Measurements from ENCODE around the gene COL23A1.

DNA sequence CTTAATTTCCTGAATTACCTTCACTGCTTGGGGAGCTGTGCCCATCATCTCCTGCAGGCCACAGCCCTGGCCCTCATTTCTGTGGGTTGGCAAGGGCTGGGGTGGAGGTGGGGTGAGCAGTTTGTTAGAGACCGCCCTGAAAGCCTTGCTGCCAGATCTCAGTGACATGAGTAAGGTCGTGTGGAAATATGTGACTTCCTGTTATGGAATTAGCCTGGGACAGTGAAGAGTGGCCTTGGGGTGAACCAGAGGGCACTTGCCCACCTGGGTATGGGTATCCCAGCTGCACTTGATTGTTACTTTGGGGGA, 388.3 kb downstream of the COL23A1 start:
- TF ChIP-seq, protein P1, sequence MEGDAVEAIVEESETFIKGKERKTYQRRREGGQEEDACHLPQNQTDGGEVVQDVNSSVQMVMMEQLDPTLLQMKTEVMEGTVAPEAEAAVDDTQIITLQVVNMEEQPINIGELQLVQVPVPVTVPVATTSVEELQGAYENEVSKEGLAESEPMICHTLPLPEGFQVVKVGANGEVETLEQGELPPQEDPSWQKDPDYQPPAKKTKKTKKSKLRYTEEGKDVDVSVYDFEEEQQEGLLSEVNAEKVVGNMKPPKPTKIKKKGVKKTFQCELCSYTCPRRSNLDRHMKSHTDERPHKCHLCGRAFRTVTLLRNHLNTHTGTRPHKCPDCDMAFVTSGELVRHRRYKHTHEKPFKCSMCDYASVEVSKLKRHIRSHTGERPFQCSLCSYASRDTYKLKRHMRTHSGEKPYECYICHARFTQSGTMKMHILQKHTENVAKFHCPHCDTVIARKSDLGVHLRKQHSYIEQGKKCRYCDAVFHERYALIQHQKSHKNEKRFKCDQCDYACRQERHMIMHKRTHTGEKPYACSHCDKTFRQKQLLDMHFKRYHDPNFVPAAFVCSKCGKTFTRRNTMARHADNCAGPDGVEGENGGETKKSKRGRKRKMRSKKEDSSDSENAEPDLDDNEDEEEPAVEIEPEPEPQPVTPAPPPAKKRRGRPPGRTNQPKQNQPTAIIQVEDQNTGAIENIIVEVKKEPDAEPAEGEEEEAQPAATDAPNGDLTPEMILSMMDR (optimal IDR thresholded peaks at IDR 0.05 in 1 of 3, IDR thresholded peaks at IDR 0.05 in 1 of 3, conservative IDR thresholded peaks at IDR 0.05 in 1 of 3; ENCODE audit: extremely low read depth in 1 of 3, insufficient read depth in 2 of 3, low read length in 3 of 3) = no peak
- no peak for TF ChIP-seq EZH2 (IDR thresholded peaks at IDR 0.05; ENCODE audit: low read length)
